ENCODE measurements around the gene DLG2.

Gene DLG2

DNA sequence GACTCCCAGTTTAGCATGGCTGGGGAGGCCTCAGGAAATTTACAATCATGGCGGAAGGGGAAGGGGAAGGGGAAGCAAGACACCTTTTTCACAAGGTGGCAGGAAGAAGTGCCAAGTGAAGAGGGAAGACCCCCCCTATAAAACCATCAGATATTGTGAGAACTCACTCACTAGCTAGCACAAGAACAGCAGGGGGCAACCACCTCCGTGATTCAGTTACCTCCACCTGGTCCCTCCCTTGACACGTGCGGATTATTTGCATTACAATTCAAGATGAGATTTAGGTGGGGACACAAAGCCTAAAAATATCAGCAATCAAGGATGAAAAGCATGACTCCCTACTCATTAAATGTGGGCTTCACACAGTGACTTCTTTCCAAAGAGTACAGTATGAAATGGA, 2186.0 kb downstream of the DLG2 start:
- TF ChIP-seq FOXM1 (IDR thresholded peaks at IDR 0.05; ENCODE audit: borderline replicate concordance, low read depth) = no peak

DNA sequence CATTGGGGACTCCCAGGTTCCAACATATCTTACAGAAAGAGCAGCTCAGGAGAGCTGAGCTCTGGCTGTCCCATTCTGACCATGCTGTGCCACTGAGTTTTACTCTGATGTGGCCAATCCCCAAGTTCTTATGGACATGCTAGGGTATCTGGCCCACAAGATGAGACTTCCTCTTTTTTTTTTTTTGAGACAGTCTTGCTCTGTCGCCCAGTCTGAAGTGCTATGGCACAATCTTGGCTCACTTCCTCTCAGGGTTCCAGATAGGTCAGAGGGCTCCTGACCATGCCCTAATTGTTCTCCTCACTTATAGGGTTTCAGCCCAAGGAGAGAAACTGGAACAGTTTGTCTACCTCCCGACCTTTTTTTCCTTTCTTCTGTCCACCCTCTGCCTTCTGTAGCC, 2188.7 kb downstream of the DLG2 start:
- TF ChIP-seq EGR1 (IDR thresholded peaks at IDR 0.05) (no peak), CEBPB (IDR thresholded peaks at IDR 0.05) (no peak), TEAD4 (IDR thresholded peaks at IDR 0.05) (no peak), NFIC (IDR thresholded peaks at IDR 0.05) (no peak), FOXM1 (IDR thresholded peaks at IDR 0.05; ENCODE audit: borderline replicate concordance, low read depth) (no peak), TAF1 (IDR thresholded peaks at IDR 0.05; ENCODE audit: low read depth) (no peak), RAD21 (IDR thresholded peaks at IDR 0.05; ENCODE audit: low read depth) (no peak), CREB1 (IDR thresholded peaks at IDR 0.05; ENCODE audit: low read depth) (no peak), EP300 (IDR thresholded peaks at IDR 0.05; ENCODE audit: borderline replicate concordance) (no peak), YY1 (IDR thresholded peaks at IDR 0.05; ENCODE audit: low read depth) (no peak), ZBTB7A (IDR thresholded peaks at IDR 0.05; ENCODE audit: low read depth) (no peak), TCF12 (IDR thresholded peaks at IDR 0.05; ENCODE audit: low read depth) (no peak)
- TF ChIP-seq, protein P1, sequence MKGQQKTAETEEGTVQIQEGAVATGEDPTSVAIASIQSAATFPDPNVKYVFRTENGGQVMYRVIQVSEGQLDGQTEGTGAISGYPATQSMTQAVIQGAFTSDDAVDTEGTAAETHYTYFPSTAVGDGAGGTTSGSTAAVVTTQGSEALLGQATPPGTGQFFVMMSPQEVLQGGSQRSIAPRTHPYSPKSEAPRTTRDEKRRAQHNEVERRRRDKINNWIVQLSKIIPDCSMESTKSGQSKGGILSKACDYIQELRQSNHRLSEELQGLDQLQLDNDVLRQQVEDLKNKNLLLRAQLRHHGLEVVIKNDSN (IDR thresholded peaks at IDR 0.05) = no peak
- TF ChIP-seq, protein P2, sequence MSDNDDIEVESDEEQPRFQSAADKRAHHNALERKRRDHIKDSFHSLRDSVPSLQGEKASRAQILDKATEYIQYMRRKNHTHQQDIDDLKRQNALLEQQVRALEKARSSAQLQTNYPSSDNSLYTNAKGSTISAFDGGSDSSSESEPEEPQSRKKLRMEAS (IDR thresholded peaks at IDR 0.05) = no peak
- TF ChIP-seq, protein P3, sequence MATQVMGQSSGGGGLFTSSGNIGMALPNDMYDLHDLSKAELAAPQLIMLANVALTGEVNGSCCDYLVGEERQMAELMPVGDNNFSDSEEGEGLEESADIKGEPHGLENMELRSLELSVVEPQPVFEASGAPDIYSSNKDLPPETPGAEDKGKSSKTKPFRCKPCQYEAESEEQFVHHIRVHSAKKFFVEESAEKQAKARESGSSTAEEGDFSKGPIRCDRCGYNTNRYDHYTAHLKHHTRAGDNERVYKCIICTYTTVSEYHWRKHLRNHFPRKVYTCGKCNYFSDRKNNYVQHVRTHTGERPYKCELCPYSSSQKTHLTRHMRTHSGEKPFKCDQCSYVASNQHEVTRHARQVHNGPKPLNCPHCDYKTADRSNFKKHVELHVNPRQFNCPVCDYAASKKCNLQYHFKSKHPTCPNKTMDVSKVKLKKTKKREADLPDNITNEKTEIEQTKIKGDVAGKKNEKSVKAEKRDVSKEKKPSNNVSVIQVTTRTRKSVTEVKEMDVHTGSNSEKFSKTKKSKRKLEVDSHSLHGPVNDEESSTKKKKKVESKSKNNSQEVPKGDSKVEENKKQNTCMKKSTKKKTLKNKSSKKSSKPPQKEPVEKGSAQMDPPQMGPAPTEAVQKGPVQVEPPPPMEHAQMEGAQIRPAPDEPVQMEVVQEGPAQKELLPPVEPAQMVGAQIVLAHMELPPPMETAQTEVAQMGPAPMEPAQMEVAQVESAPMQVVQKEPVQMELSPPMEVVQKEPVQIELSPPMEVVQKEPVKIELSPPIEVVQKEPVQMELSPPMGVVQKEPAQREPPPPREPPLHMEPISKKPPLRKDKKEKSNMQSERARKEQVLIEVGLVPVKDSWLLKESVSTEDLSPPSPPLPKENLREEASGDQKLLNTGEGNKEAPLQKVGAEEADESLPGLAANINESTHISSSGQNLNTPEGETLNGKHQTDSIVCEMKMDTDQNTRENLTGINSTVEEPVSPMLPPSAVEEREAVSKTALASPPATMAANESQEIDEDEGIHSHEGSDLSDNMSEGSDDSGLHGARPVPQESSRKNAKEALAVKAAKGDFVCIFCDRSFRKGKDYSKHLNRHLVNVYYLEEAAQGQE (IDR thresholded peaks at IDR 0.05; ENCODE audit: low read depth) = no peak

DNA sequence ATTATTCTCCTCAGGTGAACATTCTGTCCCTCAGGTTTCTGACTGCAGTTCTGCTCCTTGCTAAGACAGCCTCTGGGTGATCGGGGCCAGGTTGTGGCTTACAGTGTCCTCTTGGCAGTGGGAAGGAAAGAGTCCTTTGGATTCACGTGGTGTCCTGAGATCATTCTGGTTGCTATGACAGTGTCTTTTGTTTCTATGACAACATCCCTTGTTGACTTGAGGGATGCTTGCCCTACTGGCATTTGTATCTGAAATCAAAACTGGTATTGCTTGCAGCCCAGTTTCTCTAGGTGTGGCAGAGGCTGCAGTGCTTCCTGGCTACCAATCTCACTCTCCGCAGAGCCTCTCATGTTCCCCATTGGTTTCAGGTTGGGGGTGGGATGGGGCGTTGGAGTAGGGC, 2189.2 kb downstream of the DLG2 start:
- TF ChIP-seq CEBPB (IDR thresholded peaks at IDR 0.05) = no peak
- TF ChIP-seq NFIC (IDR thresholded peaks at IDR 0.05) = no peak
- no peak for TF ChIP-seq TCF12 (IDR thresholded peaks at IDR 0.05; ENCODE audit: low read depth)
- TF ChIP-seq, protein P2 (IDR thresholded peaks at IDR 0.05) = no peak
- TF ChIP-seq, protein P1 (IDR thresholded peaks at IDR 0.05) = no peak
- TF ChIP-seq YY1 (IDR thresholded peaks at IDR 0.05; ENCODE audit: low read depth) = no peak
- no peak for TF ChIP-seq TEAD4 (IDR thresholded peaks at IDR 0.05)
- TF ChIP-seq EP300 (IDR thresholded peaks at IDR 0.05; ENCODE audit: borderline replicate concordance) = no peak
- no peak for TF ChIP-seq TAF1 (IDR thresholded peaks at IDR 0.05; ENCODE audit: low read depth)
- TF ChIP-seq, protein P3 (IDR thresholded peaks at IDR 0.05; ENCODE audit: low read depth) = no peak
- no peak for TF ChIP-seq EGR1 (IDR thresholded peaks at IDR 0.05)
- no peak for TF ChIP-seq ZBTB7A (IDR thresholded peaks at IDR 0.05; ENCODE audit: low read depth)

DNA sequence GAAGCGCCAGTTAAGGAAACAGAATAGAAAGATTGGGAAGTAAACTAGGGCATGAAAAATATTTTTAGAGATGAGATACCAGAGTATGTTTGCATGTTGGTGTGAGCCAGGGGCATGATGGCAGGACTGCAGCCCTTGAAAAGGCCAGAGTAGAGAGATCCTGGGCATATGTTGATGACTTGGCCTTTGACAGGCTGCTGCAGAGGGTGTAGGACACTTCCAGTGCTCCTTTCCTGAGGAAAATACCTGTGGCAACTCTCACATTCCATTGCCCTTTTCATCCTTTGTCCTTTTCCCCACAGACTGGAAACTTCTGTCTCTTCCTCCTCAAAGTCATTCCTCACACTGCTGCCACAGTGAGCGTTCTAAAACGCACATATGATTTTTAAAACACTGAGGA, 2190.3 kb downstream of the DLG2 start:
- TF ChIP-seq NFIC (IDR thresholded peaks at IDR 0.05) = no peak
- no peak for TF ChIP-seq FOXM1 (IDR thresholded peaks at IDR 0.05; ENCODE audit: borderline replicate concordance, low read depth)
- TF ChIP-seq, protein P1 (IDR thresholded peaks at IDR 0.05) = no peak
- TF ChIP-seq YY1 (IDR thresholded peaks at IDR 0.05; ENCODE audit: low read depth) = no peak
- TF ChIP-seq, protein P2 (IDR thresholded peaks at IDR 0.05) = no peak
- no peak for TF ChIP-seq TEAD4 (IDR thresholded peaks at IDR 0.05)
- TF ChIP-seq EGR1 (IDR thresholded peaks at IDR 0.05) = no peak
- no peak for TF ChIP-seq CEBPB (IDR thresholded peaks at IDR 0.05)
- no peak for TF ChIP-seq EP300 (IDR thresholded peaks at IDR 0.05; ENCODE audit: borderline replicate concordance)
- TF ChIP-seq RAD21 (IDR thresholded peaks at IDR 0.05; ENCODE audit: low read depth) = no peak
- TF ChIP-seq, protein P3 (IDR thresholded peaks at IDR 0.05; ENCODE audit: low read depth) = no peak
- no peak for TF ChIP-seq TAF1 (IDR thresholded peaks at IDR 0.05; ENCODE audit: low read depth)
- TF ChIP-seq ZBTB7A (IDR thresholded peaks at IDR 0.05; ENCODE audit: low read depth) = no peak
- TF ChIP-seq TCF12 (IDR thresholded peaks at IDR 0.05; ENCODE audit: low read depth) = no peak
- TF ChIP-seq CREB1 (IDR thresholded peaks at IDR 0.05; ENCODE audit: low read depth) = no peak
